ENCODE data around the gene PTPN1.
A peak's percentile ranks its signal among the peaks of the same experiment; 100 is the strongest.

DNA sequence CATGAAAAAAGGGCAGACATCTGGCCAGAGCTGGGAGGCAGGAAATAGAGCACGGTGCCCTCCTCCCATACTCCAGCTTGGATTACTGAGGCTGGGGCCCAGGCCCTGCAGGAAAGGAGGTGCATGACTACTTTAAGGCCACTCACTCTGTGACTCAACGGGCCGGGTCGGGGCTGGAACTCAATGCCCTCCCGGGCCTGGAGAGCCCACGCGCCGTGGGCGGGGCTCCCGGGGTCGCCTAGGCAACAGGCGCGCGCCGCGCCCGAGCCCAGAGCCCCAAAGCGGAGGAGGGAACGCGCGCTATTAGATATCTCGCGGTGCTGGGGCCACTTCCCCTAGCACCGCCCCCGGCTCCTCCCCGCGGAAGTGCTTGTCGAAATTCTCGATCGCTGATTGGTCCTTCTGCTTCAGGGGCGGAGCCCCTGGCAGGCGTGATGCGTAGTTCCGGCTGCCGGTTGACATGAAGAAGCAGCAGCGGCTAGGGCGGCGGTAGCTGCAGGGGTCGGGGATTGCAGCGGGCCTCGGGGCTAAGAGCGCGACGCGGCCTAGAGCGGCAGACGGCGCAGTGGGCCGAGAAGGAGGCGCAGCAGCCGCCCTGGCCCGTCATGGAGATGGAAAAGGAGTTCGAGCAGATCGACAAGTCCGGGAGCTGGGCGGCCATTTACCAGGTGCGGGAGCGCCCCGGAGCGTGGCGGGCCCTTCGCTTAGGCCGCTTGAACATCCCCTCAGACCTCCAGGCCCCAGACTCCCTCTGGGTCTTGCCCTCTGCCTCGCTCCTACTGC lies at the start of gene PTPN1:
- TF ChIP-seq, protein P1, sequence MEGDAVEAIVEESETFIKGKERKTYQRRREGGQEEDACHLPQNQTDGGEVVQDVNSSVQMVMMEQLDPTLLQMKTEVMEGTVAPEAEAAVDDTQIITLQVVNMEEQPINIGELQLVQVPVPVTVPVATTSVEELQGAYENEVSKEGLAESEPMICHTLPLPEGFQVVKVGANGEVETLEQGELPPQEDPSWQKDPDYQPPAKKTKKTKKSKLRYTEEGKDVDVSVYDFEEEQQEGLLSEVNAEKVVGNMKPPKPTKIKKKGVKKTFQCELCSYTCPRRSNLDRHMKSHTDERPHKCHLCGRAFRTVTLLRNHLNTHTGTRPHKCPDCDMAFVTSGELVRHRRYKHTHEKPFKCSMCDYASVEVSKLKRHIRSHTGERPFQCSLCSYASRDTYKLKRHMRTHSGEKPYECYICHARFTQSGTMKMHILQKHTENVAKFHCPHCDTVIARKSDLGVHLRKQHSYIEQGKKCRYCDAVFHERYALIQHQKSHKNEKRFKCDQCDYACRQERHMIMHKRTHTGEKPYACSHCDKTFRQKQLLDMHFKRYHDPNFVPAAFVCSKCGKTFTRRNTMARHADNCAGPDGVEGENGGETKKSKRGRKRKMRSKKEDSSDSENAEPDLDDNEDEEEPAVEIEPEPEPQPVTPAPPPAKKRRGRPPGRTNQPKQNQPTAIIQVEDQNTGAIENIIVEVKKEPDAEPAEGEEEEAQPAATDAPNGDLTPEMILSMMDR (IDR thresholded peaks at IDR 0.05) = peak in 2 of 6 experiments; percentile 5 to 25
- peak; percentile 77 to 99 for TF ChIP-seq POLR2A (IDR thresholded peaks at IDR 0.05)

Measured in thyroid gland (tissue), 4 donors.